NCI-H146 (cell line): ENCODE measurements around the gene SPATA1.
"Not testable (repeated sequence)": the region's sequence is repeated elsewhere in the genome, so short reads cannot be mapped to it uniquely, and the experiment has no call there.

Experiments
- DNase-seq: peaks from one replicate; lab custom pipeline; 2025; lab: John Stamatoyannopoulos, UW

SPATA1 gene

GRCh38 chr1:84587099-84587498 lies 80.9 kb downstream of the SPATA1 start:
- DNase-seq, result no peak

GRCh38 chr1:84594959-84595358 lies 88.8 kb downstream of the SPATA1 start:
- DNase-seq, result not testable (repeated sequence)

- no peak for DNase-seq
Observed at GRCh38 chr1:84597011-84597410, 90.8 kb downstream of the SPATA1 start.

- no peak for DNase-seq
Observed at GRCh38 chr1:84598418-84598817, 92.2 kb downstream of the SPATA1 start.

GRCh38 chr1:84598846-84599741 lies 92.9 kb downstream of the SPATA1 start:
- DNase-seq, result no peak

- DNase-seq, result no peak
Observed at GRCh38 chr1:84600796-84601195, 94.6 kb downstream of the SPATA1 start.

- no peak for DNase-seq
Observed at GRCh38 chr1:84603223-84603622, 97.0 kb downstream of the SPATA1 start.

GRCh38 chr1:84603941-84604830 lies 98.0 kb downstream of the SPATA1 start:
- DNase-seq, result no peak

GRCh38 chr1:84605157-84605556 lies 99.0 kb downstream of the SPATA1 start:
- DNase-seq, result no peak

- no peak for DNase-seq
Observed at GRCh38 chr1:84606977-84607376, 100.8 kb downstream of the SPATA1 start.

GRCh38 chr1:84611091-84611490 lies 104.9 kb downstream of the SPATA1 start:
- no peak for DNase-seq

- no peak for DNase-seq
Observed at GRCh38 chr1:84611796-84612195, 105.6 kb downstream of the SPATA1 start.

GRCh38 chr1:84613026-84613425 lies 106.8 kb downstream of the SPATA1 start:
- DNase-seq, result no peak

GRCh38 chr1:84613887-84614286 lies 107.7 kb downstream of the SPATA1 start:
- no peak for DNase-seq

- DNase-seq, result no peak
Observed at GRCh38 chr1:84615790-84616189, 109.6 kb downstream of the SPATA1 start.
